LNCaP clone FGC (cell line): ENCODE measurements around the gene UBQLN2.

Experiments
- DNase-seq: peaks from one replicate; pipeline ENCODE4 v3.0.0-alpha.2; 2011; ENCODE audit warnings: low read depth
- H3K4me3 ChIP-seq: 2 replicates; pipeline ENCODE4 v1.5.1; 2011; ENCODE audit warnings: mild to moderate bottlenecking, low read depth, low read length, control low read depth
- TF ChIP-seq, protein P1 (sequence below): IDR thresholded peaks from 2 replicates; pipeline ENCODE4 v1.5.1; 2012; ENCODE audit warnings: mild to moderate bottlenecking; ENCODE audit not compliant: control insufficient read depth, insufficient read depth; ENCODE audit errors: extremely low read depth

Gene UBQLN2

DNA sequence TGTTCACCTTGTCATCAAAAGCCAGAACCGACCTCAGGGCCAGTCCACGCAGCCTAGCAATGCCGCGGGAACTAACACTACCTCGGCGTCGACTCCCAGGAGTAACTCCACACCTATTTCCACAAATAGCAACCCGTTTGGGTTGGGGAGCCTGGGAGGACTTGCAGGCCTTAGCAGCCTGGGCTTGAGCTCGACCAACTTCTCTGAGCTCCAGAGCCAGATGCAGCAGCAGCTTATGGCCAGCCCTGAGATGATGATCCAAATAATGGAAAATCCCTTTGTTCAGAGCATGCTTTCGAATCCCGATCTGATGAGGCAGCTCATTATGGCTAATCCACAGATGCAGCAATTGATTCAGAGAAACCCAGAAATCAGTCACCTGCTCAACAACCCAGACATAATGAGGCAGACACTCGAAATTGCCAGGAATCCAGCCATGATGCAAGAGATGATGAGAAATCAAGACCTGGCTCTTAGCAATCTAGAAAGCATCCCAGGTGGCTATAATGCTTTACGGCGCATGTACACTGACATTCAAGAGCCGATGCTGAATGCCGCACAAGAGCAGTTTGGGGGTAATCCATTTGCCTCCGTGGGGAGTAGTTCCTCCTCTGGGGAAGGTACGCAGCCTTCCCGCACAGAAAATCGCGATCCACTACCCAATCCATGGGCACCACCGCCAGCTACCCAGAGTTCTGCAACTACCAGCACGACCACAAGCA lies 898 bp downstream of the UBQLN2 start:
- no peak for DNase-seq
- H3K4me3 ChIP-seq: peak overlapping the region; percentile 78
- TF ChIP-seq, protein P1, sequence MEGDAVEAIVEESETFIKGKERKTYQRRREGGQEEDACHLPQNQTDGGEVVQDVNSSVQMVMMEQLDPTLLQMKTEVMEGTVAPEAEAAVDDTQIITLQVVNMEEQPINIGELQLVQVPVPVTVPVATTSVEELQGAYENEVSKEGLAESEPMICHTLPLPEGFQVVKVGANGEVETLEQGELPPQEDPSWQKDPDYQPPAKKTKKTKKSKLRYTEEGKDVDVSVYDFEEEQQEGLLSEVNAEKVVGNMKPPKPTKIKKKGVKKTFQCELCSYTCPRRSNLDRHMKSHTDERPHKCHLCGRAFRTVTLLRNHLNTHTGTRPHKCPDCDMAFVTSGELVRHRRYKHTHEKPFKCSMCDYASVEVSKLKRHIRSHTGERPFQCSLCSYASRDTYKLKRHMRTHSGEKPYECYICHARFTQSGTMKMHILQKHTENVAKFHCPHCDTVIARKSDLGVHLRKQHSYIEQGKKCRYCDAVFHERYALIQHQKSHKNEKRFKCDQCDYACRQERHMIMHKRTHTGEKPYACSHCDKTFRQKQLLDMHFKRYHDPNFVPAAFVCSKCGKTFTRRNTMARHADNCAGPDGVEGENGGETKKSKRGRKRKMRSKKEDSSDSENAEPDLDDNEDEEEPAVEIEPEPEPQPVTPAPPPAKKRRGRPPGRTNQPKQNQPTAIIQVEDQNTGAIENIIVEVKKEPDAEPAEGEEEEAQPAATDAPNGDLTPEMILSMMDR: no peak

DNA sequence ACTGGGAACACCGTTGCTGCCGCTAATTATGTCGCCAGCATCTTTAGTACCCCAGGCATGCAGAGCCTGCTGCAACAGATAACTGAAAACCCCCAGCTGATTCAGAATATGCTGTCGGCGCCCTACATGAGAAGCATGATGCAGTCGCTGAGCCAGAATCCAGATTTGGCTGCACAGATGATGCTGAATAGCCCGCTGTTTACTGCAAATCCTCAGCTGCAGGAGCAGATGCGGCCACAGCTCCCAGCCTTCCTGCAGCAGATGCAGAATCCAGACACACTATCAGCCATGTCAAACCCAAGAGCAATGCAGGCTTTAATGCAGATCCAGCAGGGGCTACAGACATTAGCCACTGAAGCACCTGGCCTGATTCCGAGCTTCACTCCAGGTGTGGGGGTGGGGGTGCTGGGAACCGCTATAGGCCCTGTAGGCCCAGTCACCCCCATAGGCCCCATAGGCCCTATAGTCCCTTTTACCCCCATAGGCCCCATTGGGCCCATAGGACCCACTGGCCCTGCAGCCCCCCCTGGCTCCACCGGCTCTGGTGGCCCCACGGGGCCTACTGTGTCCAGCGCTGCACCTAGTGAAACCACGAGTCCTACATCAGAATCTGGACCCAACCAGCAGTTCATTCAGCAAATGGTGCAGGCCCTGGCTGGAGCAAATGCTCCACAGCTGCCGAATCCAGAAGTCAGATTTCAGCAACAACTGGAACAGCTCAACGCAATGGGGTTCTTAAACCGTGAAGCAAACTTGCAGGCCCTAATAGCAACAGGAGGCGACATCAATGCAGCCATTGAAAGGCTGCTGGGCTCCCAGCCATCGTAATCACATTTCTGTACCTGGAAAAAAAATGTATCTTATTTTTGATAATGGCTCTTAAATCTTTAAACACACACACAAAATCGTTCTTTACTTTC lies 1.8 kb downstream of the UBQLN2 start:
- DNase-seq: no peak
- H3K4me3 ChIP-seq: peak overlapping the region; percentile 78
- TF ChIP-seq, protein P1: no peak

DNA sequence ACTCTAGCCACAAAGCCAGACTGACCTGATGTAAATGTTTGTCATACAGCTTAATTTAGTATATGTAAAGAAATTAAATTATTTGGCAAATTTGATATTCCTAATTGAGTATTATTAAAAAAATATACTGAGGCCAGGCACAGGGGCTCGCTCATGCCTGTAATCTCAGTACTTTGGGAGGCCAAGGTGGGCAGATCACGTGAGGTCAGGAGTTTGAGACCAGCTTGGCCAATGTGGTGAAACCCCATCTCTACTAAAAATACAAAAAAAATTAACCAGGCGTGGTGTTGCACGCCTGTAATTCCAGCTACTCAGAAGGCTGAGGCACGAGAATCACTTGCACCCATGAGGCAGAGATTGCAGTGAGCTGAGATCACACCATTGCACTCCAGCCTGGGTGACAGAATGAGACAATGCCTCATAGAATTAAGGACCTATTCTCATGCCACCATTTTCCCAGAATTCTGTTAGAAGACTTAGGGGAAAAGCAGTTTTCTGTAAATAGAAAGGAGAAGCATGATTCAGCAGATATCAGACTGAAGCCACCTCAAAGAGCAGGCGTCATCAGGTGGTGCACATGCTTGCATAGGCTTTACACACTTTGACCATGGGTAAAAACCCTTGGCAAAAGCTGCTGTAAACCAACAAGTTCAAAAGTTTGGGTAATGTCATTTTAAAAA lies 6.1 kb downstream of the UBQLN2 start:
- H3K4me3 ChIP-seq: no peak overlapping the region
- no peak for DNase-seq
- TF ChIP-seq, protein P1: no peak

DNA sequence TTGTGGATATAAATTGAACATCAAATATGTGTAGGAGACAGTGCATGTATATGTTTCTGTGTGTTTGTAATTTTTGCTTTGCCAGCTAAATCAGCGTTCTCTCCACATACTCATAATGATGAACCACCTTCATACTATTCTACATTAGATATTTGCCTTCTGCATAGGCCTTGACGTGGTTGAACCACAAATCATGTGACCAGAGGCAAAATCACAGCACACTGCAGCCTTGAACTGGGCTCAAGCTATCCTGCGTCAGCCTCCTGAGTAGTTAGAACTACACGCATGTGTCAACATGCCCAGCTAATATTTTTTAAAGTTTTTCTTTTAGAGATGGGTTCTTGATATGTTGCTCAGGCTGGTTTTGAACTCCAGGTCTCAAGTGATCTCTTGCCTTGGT lies 9.5 kb downstream of the UBQLN2 start:
- DNase-seq: no peak
- no peak overlapping the region for H3K4me3 ChIP-seq
- TF ChIP-seq, protein P1: no peak

DNA sequence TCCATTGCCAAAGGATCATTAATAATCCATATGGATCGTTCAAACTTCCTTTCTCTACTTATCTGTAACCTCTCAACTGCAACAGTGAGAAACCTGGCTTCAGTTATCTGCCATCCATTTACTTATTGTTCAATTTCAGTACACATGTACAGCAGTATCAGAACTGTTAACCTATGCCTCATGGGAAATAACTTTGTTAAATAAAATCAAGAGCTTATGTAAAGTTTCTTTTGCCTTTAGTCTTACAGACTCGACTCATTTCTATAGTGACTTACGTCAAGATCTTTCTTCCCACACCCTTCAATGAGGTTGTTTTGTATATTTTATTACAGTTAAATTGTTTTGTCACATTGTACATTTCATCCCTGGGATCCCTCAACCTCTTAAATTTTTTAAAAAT lies 11.4 kb downstream of the UBQLN2 start:
- no peak for DNase-seq
- H3K4me3 ChIP-seq: no peak overlapping the region
- TF ChIP-seq, protein P1: no peak

DNA sequence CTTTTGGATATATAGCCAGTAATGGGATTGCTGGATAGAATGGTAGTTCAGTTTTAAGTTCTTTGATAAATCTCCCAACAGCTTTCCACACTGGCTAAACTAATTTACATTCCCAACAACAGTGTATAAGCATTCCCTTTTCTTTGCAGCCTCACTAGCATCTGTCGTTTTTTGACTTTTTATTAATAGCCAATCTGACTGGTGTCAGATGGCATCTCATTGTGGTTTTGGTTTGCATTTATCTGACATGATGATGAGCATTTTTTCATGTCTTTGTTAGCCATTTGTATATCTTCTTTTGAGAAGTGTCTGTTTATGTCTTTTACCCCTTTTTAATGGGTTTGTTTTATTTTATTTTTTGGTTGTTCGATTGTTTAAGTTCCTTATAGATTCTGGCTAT lies 13.3 kb downstream of the UBQLN2 start:
- no peak overlapping the region for H3K4me3 ChIP-seq
- TF ChIP-seq, protein P1: no peak
- DNase-seq: no peak
